Measurements from ENCODE around the gene NEDD1.

NEDD1 gene

DNA sequence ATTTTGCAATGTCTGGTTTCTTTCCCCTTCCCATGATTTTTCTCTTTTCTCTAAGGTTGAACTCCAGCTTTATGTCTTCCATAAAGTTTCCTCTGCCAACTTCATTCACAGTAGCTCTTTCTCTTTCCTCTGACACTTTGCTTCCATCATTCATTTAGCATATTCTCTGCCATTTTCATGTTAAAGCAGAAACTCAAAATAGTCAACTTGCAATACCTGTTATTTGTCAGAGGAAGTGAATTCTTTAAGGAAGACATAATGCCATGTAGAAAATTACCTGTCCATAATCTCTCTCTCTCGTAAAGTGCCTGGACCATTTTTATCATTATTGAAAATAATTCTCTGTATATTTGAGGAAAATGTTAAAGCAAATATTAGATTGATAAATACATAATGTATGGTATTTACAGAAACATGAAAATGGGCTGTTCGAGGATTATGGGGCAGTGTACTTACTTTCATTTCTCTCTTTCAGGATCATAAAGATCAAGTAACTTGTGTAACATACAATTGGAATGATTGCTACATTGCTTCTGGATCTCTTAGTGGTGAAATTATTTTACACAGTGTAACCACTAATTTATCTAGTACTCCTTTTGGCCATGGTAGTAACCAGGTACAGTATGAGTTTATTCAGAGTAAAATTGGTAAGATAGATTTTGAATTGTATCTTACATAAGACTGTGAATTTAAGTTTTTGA lies 12.6 kb downstream of the NEDD1 start:
- no peak overlapping the region for H3K4me2 ChIP-seq (ENCODE audit: low read length, poor library complexity, severe bottlenecking)
- no CpG with 5 or more reads among the region's 2 CpGs for WGBS

GRCh38 chr12:96948782-96949181 lies 41.7 kb downstream of the NEDD1 start:
- Histone ChIP-seq H2BK12ac (ENCODE audit: low read length in 2 of 2) (no peak overlapping the region), H4K8ac (ENCODE audit: low read length) (no peak overlapping the region), H4K91ac (ENCODE audit: low read length) (no peak overlapping the region), H3K4ac (ENCODE audit: low read depth in 1 of 2, low read length in 2 of 2) (no peak overlapping the region), H3K23ac (ENCODE audit: low read length in 2 of 2) (no peak overlapping the region), H2BK120ac (ENCODE audit: low read depth, low read length) (no peak overlapping the region), H3K27ac (ENCODE audit: low read length, poor library complexity, severe bottlenecking) (no peak overlapping the region), H3K9ac (ENCODE audit: low read length) (no peak overlapping the region), H2AK5ac (ENCODE audit: low read length, severe bottlenecking) (no peak overlapping the region), H3K36me3 (ENCODE audit: control insufficient read depth in 1 of 2, insufficient read depth in 2 of 2, low read depth in 1 of 2, low read length in 2 of 2) (peaks cover 9 to 82% of the 10 kb centered on the region in 2 experiments), H2BK5ac (ENCODE audit: low read depth, low read length, poor library complexity, severe bottlenecking) (no peak overlapping the region), H3K4me3 (ENCODE audit: insufficient read depth in 1 of 2, low read depth in 1 of 2, low read length in 2 of 2) (no peak overlapping the region), H3K9me3 (ENCODE audit: control insufficient read depth, low read length) (no peaks in the 10 kb centered on the region), H3K79me1 (replicated peaks; ENCODE audit: low read length, poor library complexity, severe bottlenecking) (peaks cover 10% of the 10 kb centered on the region), H3K14ac (ENCODE audit: low read length in 2 of 2) (no peak overlapping the region), H3K4me2 (ENCODE audit: low read length, poor library complexity, severe bottlenecking) (no peak overlapping the region), H3K4me1 (ENCODE audit: control insufficient read depth, insufficient read depth, low read depth, low read length) (no peaks in the 10 kb centered on the region), H3K18ac (ENCODE audit: low read depth in 1 of 2, low read length in 2 of 2) (no peak overlapping the region), H3K27me3 (ENCODE audit: control insufficient read depth in 1 of 2, insufficient read depth in 1 of 2, low read length in 2 of 2) (no peaks in the 10 kb centered on the region), H2AFZ (ENCODE audit: low read depth, low read length) (no peak overlapping the region), H2BK15ac (ENCODE audit: low read depth, poor library complexity, severe bottlenecking) (no peak overlapping the region)
- 89% methylated on average over 1 of the region's 2 CpGs for WGBS
- DNase-seq = no peak

More for the DNA sequence above, 12.6 kb downstream of the NEDD1 start:
- no peak overlapping the region for H2BK15ac ChIP-seq (ENCODE audit: low read depth, poor library complexity, severe bottlenecking)
- H3K79me1 ChIP-seq (replicated peaks; ENCODE audit: low read length, poor library complexity, severe bottlenecking) = peaks cover 8% of the 10 kb centered on the region
- no peak overlapping the region for H2BK5ac ChIP-seq (ENCODE audit: low read depth, low read length, poor library complexity, severe bottlenecking)
- H3K36me3 ChIP-seq (ENCODE audit: control insufficient read depth in 1 of 2, insufficient read depth in 2 of 2, low read depth in 1 of 2, low read length in 2 of 2) = peaks cover 4 to 9% of the 10 kb centered on the region in 2 experiments
- H3K4me3 ChIP-seq (ENCODE audit: insufficient read depth in 1 of 2, low read depth in 1 of 2, low read length in 2 of 2) = no peak overlapping the region
- no peak overlapping the region for H3K18ac ChIP-seq (ENCODE audit: low read depth in 1 of 2, low read length in 2 of 2)
- H2AK5ac ChIP-seq (ENCODE audit: low read length, severe bottlenecking) = no peak overlapping the region
- H3K9ac ChIP-seq (ENCODE audit: low read length) = no peak overlapping the region
- H3K27ac ChIP-seq (ENCODE audit: low read length, poor library complexity, severe bottlenecking) = no peak overlapping the region
- no peak overlapping the region for H2AFZ ChIP-seq (ENCODE audit: low read depth, low read length)
- no peak overlapping the region for H4K8ac ChIP-seq (ENCODE audit: low read length)
- no peak overlapping the region for H4K91ac ChIP-seq (ENCODE audit: low read length)
- no peak for DNase-seq
- H3K4me1 ChIP-seq (ENCODE audit: control insufficient read depth, insufficient read depth, low read depth, low read length) = no peaks in the 10 kb centered on the region
- no peak overlapping the region for H2BK120ac ChIP-seq (ENCODE audit: low read depth, low read length)
- H3K27me3 ChIP-seq (ENCODE audit: control insufficient read depth in 1 of 2, insufficient read depth in 1 of 2, low read length in 2 of 2) = no peaks in the 10 kb centered on the region
- no peak overlapping the region for H3K4ac ChIP-seq (ENCODE audit: low read depth in 1 of 2, low read length in 2 of 2)
- H3K14ac ChIP-seq (ENCODE audit: low read length in 2 of 2) = no peak overlapping the region
- H2BK12ac ChIP-seq (ENCODE audit: low read length in 2 of 2) = no peak overlapping the region
- no peak overlapping the region for H3K23ac ChIP-seq (ENCODE audit: low read length in 2 of 2)
- peaks cover 8% of the 10 kb centered on the region for H3K9me3 ChIP-seq (ENCODE audit: control insufficient read depth, low read length)

GRCh38 chr12:96979532-96979931 lies 72.5 kb downstream of the NEDD1 start:
- 89% methylated on average over 3 of the region's 3 CpGs for WGBS
- no peak overlapping the region for H2AFZ ChIP-seq (ENCODE audit: low read depth, low read length)

GRCh38 chr12:96980991-96981414 lies 73.9 kb downstream of the NEDD1 start:
- H3K4me2 ChIP-seq (ENCODE audit: low read length, poor library complexity, severe bottlenecking) = peak overlapping the region; percentile 23
- H2BK120ac ChIP-seq (ENCODE audit: low read depth, low read length) = no peak overlapping the region
- no peak overlapping the region for H3K18ac ChIP-seq (ENCODE audit: low read depth in 1 of 2, low read length in 2 of 2)
- peak overlapping the region; percentile 53 for H3K9ac ChIP-seq (ENCODE audit: low read length)
- no peak overlapping the region for H2BK5ac ChIP-seq (ENCODE audit: low read depth, low read length, poor library complexity, severe bottlenecking)
- H4K91ac ChIP-seq (ENCODE audit: low read length) = no peak overlapping the region
- no peak overlapping the region for H2AFZ ChIP-seq (ENCODE audit: low read depth, low read length)
- no peaks in the 10 kb centered on the region for H3K36me3 ChIP-seq (ENCODE audit: control insufficient read depth in 1 of 2, insufficient read depth in 2 of 2, low read depth in 1 of 2, low read length in 2 of 2)
- peak overlapping the region in 1 of 2 experiments; percentile 10 for H3K4me3 ChIP-seq (ENCODE audit: insufficient read depth in 1 of 2, low read depth in 1 of 2, low read length in 2 of 2)
- no peak overlapping the region for H2BK12ac ChIP-seq (ENCODE audit: low read length in 2 of 2)
- peaks cover 7% of the 10 kb centered on the region for H3K4me1 ChIP-seq (ENCODE audit: control insufficient read depth, insufficient read depth, low read depth, low read length)
- peak; percentile 55 for DNase-seq
- 43% methylated on average over 5 of the region's 6 CpGs for WGBS
- H3K9me3 ChIP-seq (ENCODE audit: control insufficient read depth, low read length) = no peaks in the 10 kb centered on the region
- no peak overlapping the region for H2AK5ac ChIP-seq (ENCODE audit: low read length, severe bottlenecking)
- H3K79me1 ChIP-seq (replicated peaks; ENCODE audit: low read length, poor library complexity, severe bottlenecking) = no peaks in the 10 kb centered on the region
- H4K8ac ChIP-seq (ENCODE audit: low read length) = no peak overlapping the region
- no peak overlapping the region for H2BK15ac ChIP-seq (ENCODE audit: low read depth, poor library complexity, severe bottlenecking)
- H3K14ac ChIP-seq (ENCODE audit: low read length in 2 of 2) = no peak overlapping the region
- peaks cover 12 to 18% of the 10 kb centered on the region in 2 experiments for H3K27me3 ChIP-seq (ENCODE audit: control insufficient read depth in 1 of 2, insufficient read depth in 1 of 2, low read length in 2 of 2)
- H3K27ac ChIP-seq (ENCODE audit: low read length, poor library complexity, severe bottlenecking) = no peak overlapping the region
- no peak overlapping the region for H3K4ac ChIP-seq (ENCODE audit: low read depth in 1 of 2, low read length in 2 of 2)
- no peak overlapping the region for H3K23ac ChIP-seq (ENCODE audit: low read length in 2 of 2)

More at GRCh38 chr12:96979532-96979931, 72.5 kb downstream of the NEDD1 start:
- H3K4me3 ChIP-seq (ENCODE audit: insufficient read depth in 1 of 2, low read depth in 1 of 2, low read length in 2 of 2) = no peak overlapping the region
- no peak overlapping the region for H2BK5ac ChIP-seq (ENCODE audit: low read depth, low read length, poor library complexity, severe bottlenecking)
- H3K4me2 ChIP-seq (ENCODE audit: low read length, poor library complexity, severe bottlenecking) = no peak overlapping the region
- no peak overlapping the region for H3K14ac ChIP-seq (ENCODE audit: low read length in 2 of 2)
- no peak overlapping the region for H4K8ac ChIP-seq (ENCODE audit: low read length)
- no peak overlapping the region for H3K9ac ChIP-seq (ENCODE audit: low read length)
- H3K18ac ChIP-seq (ENCODE audit: low read depth in 1 of 2, low read length in 2 of 2) = no peak overlapping the region
- no peak overlapping the region for H3K4ac ChIP-seq (ENCODE audit: low read depth in 1 of 2, low read length in 2 of 2)
- no peaks in the 10 kb centered on the region for H3K36me3 ChIP-seq (ENCODE audit: control insufficient read depth in 1 of 2, insufficient read depth in 2 of 2, low read depth in 1 of 2, low read length in 2 of 2)
- peaks cover 2 to 6% of the 10 kb centered on the region in 2 experiments for H3K27me3 ChIP-seq (ENCODE audit: control insufficient read depth in 1 of 2, insufficient read depth in 1 of 2, low read length in 2 of 2)
- no peak overlapping the region for H3K23ac ChIP-seq (ENCODE audit: low read length in 2 of 2)
- H3K27ac ChIP-seq (ENCODE audit: low read length, poor library complexity, severe bottlenecking) = no peak overlapping the region
- no peak overlapping the region for H4K91ac ChIP-seq (ENCODE audit: low read length)
- H3K79me1 ChIP-seq (replicated peaks; ENCODE audit: low read length, poor library complexity, severe bottlenecking) = no peaks in the 10 kb centered on the region
- no peak overlapping the region for H2AK5ac ChIP-seq (ENCODE audit: low read length, severe bottlenecking)
- no peak overlapping the region for H2BK12ac ChIP-seq (ENCODE audit: low read length in 2 of 2)
- DNase-seq = no peak
- H2BK120ac ChIP-seq (ENCODE audit: low read depth, low read length) = no peak overlapping the region
- H3K4me1 ChIP-seq (ENCODE audit: control insufficient read depth, insufficient read depth, low read depth, low read length) = no peaks in the 10 kb centered on the region
- H2BK15ac ChIP-seq (ENCODE audit: low read depth, poor library complexity, severe bottlenecking) = no peak overlapping the region
- H3K9me3 ChIP-seq (ENCODE audit: control insufficient read depth, low read length) = no peaks in the 10 kb centered on the region
